SK-N-SH treated with all-trans-retinoic acid at 6 μM for 48 hours (cell line): Measurements from ENCODE around the gene TTC39A.

Source experiments
- BACH2 ChIP-seq: fragments of 250-450 bp; sonication (Bioruptor Pico); IDR thresholded peaks from 2 replicates; pipeline ENCODE4 v1.9.0; 2021; ENCODE audit warnings: mild to moderate bottlenecking, borderline replicate concordance
- CREB5 ChIP-seq: fragments of 250-450 bp; sonication (Bioruptor Pico); IDR thresholded peaks from 2 replicates; pipeline ENCODE4 v1.5.1; 2020; ENCODE audit warnings: low read depth, mild to moderate bottlenecking, moderate library complexity
- ESRRG ChIP-seq: fragments of 250-450 bp; sonication (Bioruptor Pico); IDR thresholded peaks from 2 replicates; pipeline ENCODE4 v1.6.1; 2021; ENCODE audit warnings: mild to moderate bottlenecking
- ISL1 ChIP-seq: fragments of 250-450 bp; sonication (Bioruptor Pico); IDR thresholded peaks from 2 replicates; pipeline ENCODE4 v2.1.2; 2022; ENCODE audit warnings: mild to moderate bottlenecking, moderate library complexity
- PATZ1 ChIP-seq: fragments of 250-450 bp; sonication (Bioruptor Pico); IDR thresholded peaks from 2 replicates; pipeline ENCODE4 v1.8.0; 2020; ENCODE audit warnings: mild to moderate bottlenecking, moderate library complexity, borderline replicate concordance
- RARB ChIP-seq: fragments of 250-450 bp; sonication (Bioruptor Pico); IDR thresholded peaks from 2 replicates; pipeline ENCODE4 v1.8.0; 2021; ENCODE audit warnings: mild to moderate bottlenecking, moderate library complexity
- TOX ChIP-seq: fragments of 250-450 bp; sonication (Bioruptor Pico); IDR thresholded peaks from 2 replicates; pipeline ENCODE4 v1.8.0; 2021; ENCODE audit warnings: mild to moderate bottlenecking, moderate library complexity, borderline replicate concordance
- ZFP30 ChIP-seq: fragments of 450-650 bp; formaldehyde crosslinking; IDR thresholded peaks from 2 replicates; pipeline ENCODE4 v1.5.0; 2022; ENCODE audit warnings: mild to moderate bottlenecking, moderate library complexity
- ZNF70 ChIP-seq: fragments of 450-650 bp; formaldehyde crosslinking; IDR thresholded peaks from 2 replicates; pipeline ENCODE4 v1.5.0; 2020; ENCODE audit warnings: mild to moderate bottlenecking, moderate library complexity

DNA sequence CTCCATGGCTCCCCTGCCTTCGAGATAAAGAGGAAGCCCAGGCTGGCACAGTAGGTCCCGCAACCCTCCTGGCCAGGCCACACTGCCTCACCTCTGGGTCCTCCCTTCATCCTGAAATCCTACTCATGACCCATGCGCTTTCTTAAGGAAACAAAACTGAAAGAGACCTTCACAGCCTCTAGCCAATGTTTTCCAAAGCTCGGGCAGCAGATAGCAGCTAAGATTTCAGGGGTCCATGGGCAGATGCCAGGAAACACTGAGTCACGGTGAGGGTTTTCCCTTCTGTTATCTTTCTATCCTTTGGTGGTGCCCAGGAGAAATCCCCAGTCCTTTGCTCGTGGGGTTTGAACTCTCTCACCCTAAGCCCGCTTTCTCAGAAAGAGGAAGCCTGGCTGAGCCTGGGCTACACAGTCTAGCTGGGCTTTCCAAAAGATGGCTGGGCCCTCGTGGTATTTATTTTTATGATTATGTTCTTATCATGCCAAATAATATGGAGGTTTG, 26.6 kb downstream of the TTC39A start:
- TF ChIP-seq ISL1 (CRISPR knock-in tag) = no peak
- TF ChIP-seq ZNF70 (CRISPR knock-in tag) = no peak
- TF ChIP-seq PATZ1 = no peak
- TF ChIP-seq CREB5 (CRISPR knock-in tag) = no peak
- TF ChIP-seq TOX (CRISPR knock-in tag) = no peak
- TF ChIP-seq ZFP30 = no peak
- no peak for TF ChIP-seq ESRRG (CRISPR knock-in tag)
- no peak for TF ChIP-seq RARB (CRISPR knock-in tag)
- TF ChIP-seq BACH2 (CRISPR knock-in tag) = no peak
